NCI-H1436 treated with DMSO at 0.1 percent for 48 hours (cell line): ENCODE data around the gene SUFU.

Source experiments
- DNase-seq: peaks from one replicate; lab custom pipeline; 2025; lab: John Stamatoyannopoulos, UW

SUFU gene

DNA sequence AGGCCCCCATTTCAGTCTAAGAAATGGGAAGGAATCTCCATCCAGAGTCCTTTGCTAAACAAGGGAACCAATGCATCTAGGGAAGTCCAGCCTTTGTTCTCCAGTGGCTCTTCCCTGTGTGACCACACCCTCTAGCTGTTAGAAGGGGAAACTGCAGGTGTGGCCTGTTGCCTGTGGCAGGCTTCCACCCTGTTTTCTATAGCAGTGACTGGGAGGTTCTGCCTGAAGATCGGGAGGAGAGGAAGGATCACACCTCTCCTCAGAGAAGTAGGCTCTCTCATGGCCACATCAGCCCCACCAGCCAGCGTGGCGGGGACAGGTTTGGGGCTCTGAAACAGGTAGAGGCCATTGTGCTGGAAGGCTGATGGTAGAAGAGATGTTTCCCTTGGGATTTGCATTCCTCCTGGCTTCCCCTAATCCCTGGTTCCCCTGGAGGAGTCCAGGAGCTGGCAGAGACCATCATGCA, 92.8 kb downstream of the SUFU start:
- DNase-seq, result no peak

DNA sequence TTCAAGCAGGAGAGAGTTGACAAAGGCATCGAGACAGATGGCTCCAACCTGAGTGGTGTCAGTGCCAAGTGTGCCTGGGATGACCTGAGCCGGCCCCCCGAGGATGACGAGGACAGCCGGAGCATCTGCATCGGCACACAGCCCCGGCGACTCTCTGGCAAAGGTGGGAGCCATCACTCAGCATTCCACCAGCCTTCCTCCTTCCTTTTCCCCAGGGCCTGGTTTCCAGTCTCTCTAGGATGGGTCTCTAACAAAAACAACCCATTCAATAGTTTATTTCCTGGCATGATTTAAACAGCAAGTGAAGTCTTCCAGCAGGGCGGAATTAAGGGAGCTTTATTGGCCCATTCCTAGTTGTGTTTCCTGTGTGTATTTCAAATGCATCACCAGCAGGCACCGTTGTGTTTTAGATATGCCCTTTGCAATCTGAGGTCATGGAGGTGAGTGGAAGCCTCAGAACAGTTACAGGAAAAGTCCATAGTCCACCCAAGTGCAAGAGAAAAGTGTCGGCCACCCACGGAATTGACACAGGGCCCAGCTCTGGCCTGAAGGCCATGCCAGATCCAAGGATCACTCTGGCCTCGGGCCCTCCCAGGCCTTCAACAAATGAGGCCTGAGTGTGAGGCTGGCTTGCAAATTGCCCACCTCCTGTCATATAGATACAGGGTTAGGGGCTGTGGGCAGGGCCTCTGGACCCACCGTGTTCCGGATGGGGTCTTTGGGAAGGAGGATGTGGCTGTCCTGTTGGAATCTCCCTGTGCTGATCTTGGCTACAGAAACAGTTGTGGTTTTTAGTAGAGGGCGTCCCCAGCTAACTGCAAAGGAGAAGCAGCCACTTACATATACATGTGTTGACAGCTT, 93.6 kb downstream of the SUFU start:
- DNase-seq, result no peak

DNA sequence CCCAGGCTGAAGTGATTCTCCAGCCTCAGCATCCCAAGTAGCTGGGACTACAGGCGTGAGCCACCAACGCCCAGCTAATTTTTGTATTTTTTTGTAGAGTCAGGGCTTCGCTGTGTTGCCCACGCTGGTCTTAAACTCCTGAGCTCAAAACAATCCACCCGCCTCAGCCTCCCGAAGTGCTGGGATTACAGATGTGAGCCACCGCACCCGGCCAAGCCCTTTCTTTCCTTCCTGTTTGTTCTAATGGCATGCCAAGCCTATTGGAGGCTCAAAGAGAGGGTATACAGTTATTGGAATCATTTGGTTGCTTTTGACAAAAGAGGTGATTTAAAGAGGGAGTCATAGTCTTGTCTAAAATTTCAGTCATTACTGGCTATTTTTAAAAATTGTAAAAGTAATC, 94.5 kb downstream of the SUFU start:
- no peak for DNase-seq

DNA sequence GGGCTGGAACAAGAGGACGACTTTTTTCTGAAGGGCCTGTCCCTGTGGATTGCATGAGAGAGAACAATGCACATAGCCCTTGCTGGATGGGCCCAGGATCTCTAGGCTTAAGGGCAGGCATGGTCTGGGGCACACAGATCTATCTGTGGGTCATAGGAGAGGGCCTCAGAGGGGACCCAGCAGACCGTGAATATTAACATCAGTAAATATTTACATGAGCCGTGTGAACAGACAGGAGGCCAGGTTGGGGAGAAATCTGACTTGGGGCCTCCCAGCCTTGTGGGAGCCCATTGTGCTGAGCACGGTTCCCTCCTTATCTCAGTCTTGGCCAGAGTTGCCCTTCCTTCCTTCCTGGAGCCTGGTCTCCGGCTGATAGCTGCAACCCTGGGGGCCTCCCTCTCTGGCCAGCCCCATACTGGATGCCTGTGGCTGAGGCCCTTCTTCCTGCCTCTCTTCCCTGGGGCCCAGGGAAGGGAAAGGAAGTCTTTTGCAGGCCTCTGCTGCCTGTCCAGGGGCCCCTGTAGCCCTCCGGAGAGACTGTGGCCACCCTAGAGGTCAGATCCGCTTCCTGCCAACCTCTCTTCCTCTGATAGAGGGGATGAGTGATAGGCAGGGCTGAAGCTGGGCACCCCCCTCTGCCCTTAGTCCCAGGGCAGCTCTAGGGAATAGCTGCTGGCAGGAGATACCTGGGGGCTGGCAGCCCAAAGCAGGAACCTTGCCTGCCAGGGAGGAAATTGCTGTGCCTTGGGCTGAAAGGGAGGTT, 96.0 kb downstream of the SUFU start:
- DNase-seq, result no peak

DNA sequence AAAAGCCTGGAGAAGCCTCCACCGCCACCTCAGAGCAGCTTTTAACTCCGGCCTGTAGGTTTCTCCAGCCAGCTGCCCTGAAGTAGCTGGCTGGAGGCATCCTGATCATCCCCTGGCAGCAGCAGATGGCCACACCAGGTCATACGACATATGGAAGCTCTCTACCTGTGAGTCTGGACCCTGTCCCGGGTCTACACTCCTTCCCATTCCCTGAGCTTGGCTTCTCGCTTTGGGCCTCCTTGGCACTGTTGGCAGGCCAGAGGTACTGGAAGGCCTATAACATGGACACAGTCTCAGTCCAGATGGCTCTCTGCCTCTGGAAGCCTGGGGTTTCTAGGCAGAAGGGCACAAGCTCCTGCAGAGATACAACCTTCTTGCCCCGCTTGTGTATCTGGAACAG, 97.0 kb downstream of the SUFU start:
- no peak for DNase-seq

DNA sequence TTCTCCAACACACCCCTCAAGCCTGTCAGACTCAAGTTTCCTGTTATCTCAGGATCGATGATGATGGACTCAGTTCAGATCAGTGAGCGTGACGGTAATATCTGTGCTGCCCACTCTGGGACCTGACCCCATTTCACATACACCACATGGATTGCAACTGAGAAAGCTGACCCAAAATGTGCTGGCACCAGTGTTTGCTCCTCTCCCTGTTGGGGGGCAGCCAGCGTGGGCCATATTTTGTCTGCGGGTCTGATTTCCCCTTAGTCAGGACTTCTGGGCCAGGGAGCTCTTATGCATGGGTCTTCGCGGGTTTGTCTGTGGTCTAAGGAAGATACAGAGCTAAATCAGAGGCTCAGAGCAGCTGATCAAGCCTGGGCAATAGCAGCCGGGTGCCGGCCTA, 97.9 kb downstream of the SUFU start:
- no peak for DNase-seq

DNA sequence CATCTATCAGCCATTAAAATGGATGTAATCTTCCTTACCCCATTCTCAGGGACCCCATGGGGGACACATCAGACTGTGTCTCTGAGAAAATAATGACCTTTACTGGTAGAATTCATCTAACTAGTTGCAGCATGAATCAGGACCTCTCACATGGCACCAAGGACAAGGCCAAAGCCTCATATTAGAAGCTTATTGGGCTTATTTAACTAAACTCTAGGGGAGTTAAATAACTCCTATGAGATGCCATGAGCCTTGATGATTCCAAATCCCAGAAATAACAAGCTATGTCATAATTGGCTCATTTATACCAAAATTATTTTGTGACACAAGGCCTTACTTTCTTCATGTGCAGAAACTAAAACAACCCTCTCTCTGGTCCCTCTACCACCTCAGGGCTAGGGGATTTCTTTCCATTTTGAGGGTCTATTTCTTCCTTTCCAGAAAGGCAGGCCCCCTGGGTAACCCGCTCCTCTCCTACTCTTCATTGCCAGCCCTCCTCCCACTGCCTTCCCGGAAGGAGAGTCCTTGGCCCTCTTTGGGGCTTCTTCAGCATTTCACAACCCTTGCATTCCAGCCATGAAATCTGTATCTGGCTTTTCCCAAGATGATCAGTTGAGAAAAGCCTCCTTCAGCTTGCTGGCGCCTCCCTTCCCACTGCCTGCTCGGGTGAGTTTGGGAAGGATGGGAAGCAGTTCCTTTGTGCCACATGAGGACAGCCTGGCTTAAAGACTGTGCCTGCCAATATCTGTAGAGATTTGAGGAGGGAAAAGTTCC, 98.7 kb downstream of the SUFU start:
- DNase-seq, result no peak

DNA sequence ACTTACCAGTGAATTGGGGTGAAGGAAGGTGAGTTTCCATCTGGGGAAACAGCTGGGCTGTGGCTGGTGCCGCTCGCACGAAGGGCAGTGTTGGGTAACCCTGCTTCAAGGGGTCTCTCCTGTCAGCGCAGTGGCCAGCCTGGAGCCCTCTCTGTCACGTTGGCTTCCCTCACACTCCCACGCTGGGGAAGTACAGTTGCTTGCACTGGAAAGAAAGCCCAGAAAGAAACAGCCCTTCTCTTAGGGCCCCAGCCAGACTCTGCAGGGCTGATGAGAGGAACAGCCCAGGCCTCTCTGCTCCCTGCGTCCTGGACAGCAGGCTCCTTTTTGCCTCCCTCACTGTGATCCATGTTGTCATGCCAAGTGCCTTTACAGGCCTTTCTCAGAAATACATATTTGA, 100.2 kb downstream of the SUFU start:
- no peak for DNase-seq

DNA sequence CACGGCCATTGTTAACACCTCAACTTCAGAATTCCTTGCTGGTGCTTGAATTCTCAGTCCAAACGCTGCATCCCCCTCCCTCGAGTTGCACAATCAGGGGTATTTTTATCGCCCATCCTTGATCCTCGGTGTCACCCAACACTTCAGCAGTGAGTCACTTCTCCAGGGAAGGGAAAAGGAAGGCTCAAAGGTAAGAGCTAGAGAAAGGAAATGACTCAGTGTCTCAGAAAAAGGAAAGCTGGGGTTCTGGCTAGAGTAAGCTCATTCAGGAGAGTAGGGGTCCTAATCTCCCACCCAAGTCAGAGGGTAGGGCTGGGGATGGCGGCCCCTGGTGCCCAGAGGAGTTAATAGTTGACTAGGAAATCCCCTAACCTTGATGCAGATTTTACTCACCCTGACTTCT, 100.7 kb downstream of the SUFU start:
- no peak for DNase-seq

DNA sequence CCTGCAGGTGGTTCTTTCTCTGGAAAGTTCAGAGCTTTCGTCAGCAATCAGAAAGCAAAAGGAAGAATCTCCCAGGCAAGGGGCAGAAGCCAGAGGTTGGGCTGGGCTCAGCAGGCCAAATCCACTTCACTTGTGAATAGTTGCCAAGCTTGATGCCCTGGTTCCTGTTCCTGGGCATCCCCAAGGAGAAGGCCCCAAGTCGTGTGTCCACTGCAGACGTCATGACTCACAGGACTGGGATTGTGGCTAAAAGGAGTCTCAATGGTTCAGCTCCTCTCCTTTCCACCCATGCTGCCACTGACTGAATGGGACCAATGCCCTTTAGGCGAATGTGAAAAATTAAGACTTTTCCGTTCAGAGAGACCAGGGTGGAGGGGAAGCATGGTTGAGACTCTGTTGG, 101.9 kb downstream of the SUFU start:
- no peak for DNase-seq

DNA sequence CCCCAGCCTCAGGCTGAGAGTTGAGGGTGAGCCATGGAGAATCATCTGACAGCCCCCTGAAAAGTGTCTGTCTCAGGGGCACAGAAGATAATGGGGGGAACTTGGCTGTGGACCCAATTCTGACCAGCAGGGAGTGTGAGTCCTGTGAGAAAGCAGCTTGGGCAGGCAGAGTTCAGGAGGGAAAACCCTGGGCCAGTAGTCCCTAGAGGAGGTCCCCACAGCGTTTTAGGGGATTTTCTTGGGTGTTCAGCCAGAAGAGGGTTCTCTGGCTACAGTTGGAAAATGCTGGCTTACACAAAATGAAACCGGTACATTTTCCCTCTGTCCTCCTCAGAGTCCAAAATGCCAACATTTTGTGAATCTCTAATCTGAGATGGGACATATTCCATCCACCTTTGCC, 104.7 kb downstream of the SUFU start:
- DNase-seq, result no peak

DNA sequence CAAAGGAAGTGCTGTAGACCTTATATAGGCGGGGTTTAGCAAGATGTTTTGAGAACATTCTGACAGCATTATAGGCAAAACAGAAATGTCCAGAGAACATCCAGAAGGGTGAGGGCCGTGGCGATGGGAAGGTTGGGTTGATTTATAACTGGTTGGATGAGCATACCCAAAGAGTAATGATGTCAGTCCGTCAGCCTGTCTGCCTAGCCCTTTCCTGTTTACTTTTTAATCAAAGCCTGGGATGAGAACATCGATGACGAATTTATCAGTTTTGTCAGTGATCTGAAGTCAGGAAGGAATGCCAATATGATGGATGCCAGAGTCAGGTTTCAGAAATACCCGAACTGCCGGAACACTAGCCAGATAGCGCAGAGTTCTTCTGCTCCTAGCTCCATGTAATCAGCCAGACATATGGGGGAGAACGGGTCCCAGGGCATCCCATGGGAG, 106.7 kb downstream of the SUFU start:
- DNase-seq, result no peak

DNA sequence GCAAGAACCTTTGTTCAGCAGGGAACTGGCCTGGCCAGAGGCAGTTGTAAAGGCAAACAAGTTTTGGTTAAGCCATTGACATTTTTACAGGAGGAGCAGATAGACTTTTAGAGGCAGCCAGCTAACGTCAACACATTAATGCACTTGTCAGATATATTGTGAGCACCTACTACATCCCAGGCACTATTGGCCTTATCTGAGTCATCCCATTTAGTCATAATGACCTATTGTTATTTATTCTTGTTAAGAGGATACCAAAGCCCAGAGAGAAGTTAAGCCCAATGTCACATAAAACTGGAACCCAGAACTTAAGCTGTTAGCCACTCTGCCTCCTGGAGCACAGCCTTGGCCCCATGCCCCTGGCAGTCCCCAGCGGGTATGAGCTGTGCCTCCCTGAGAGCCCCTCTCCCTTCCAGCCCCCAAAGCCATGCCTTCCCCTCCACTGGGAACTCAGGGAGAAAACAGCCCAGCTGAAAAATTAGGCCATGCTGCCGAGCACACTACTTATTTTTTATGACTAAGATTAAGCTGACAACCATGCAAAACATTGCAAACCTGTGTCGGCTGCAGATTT, 107.8 kb downstream of the SUFU start:
- no peak for DNase-seq

DNA sequence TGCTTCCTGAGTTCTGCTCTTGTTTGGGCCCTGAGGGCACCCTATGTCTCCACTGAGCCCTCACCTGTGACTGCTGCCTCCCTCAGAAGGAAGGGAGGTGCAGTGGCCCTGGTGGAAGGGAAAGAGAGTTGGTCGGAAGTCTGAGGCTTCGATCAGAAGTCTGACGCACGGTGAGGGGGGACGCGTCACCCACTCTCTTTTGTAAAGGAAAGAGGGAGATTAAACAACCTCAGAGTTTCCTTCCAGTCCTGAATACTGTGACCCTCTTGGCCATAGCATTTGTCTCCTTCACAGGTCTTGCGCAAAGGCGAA, 109.1 kb downstream of the SUFU start:
- no peak for DNase-seq

DNA sequence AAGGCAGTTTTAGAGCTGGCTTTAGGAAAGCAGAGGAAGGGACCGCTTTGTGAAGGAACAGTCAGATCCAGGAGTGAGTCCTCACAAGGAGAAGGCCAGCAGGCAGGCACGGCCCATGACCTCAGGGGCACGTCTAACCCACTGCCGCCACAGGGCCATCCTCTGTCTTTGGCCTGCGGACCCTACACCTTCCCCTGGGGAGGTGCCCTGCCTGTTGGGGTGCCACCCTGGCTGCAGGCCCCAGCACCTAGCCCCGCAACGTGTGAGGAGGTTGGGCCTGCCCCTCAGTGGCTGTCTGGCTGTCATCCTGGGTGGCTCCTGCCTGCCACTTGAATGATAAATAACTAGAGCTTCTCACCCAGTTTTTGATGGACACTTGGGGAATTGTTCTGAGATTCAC, 109.5 kb downstream of the SUFU start:
- no peak for DNase-seq

DNA sequence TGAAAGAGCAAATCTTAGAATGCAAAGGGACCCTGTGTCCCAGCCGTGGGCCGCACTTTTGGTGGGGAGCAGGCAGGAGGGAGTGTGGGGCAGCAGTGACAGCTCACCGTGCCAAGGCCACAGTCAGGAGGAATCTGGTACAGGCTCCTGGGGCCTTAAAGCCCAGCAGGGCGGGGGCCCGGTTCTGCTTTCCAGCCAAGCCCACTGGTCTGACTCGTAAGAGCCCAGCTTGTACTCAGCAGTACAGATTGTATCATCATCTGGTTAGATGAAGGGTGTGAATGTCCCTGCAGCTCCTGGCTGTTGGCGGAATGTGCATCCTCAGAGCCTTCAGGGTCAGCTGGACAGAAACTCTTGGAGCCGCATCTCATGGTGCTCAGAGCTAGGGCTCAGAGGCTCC, 110.0 kb downstream of the SUFU start:
- DNase-seq, result no peak

DNA sequence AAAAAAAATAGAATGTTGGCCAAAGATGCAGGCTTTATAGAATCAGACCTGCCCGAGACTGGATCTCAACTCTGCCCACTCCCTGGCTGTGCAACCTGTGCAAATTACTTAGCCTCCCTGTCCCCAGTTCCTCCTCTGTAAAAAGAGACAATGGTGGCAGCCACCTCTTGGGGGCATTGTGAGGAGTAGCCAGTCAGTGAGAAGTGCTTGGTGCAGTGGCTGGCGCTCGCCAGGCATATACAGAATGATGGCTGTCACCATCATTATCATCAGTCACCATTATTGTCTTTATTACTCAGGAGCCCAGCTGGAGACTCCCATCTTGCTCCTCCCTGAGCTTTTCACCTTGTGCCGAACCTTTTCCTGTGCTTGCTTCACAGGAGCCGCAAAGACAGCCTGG, 111.1 kb downstream of the SUFU start:
- DNase-seq, result no peak

DNA sequence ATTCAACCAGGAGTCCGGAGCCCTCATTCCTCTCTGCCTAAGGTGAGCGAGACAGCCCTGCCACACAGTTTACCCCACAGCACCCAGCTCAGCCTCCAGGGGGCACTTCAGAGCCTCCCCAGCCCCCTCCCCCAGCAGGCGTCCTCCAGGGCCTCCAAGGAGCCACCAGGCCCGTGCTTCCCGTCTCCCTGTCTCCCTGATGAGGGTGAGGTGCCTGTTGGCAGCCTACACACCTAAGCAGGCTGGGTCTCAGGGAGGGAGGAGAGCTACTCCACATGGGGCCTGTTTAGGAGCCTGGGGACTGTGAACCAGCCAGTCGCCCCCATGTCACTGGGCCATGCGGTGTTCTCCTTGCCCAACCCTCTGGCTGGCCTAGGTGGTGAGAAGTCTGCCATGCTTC, 111.6 kb downstream of the SUFU start:
- no peak for DNase-seq

DNA sequence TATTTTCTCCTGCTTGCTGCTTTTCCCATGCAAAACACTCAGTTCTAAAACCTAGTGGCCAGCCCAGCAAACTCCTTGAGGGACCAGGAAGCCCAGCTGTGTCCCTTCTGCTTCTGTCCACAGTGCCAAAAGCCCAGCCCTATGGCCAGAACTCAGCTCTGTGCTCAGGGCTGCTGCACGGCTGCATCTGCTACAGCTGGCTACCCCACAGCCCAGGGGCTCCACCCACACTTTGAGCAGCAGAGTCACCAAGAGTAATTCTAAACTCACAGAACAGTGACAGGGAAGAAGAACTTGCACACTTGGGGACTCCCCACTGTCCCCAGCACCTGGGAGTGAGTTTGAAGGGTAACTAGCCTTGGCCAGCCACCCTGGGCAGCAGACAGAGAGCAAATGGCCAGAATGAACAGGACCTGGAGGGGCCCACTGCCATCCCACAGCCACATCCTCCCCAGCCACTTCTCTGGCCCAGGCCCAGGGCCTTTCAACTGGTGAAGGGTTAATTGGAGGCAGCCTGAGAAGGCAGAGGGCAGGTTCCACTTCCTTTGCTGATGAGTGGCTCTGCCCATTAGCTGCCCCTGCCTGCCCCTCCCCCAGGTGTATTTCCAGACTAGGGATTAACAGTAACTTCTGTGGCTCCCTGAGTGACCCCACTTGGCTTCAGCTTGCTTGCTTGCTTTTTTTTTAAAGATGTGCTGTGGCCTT, 112.4 kb downstream of the SUFU start:
- no peak for DNase-seq

DNA sequence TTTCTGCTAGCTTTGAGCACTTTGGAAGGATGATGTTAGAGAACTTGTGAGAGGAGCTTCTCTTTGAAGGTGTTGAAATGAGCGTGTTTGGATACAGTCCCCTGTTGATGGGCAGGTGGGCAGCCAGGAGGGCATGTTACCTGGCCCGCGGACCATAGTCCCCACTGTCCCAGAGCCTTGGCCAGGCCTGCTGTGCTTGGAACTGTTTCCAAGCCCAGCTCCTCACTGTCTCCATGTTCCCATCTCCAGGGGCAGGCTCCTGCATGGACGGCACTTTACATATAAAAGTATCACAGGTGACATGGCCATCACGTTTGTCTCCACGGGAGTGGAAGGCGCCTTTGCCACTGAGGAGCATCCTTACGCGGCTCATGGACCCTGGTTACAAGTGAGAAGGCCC, 113.3 kb downstream of the SUFU start:
- DNase-seq, result no peak

DNA sequence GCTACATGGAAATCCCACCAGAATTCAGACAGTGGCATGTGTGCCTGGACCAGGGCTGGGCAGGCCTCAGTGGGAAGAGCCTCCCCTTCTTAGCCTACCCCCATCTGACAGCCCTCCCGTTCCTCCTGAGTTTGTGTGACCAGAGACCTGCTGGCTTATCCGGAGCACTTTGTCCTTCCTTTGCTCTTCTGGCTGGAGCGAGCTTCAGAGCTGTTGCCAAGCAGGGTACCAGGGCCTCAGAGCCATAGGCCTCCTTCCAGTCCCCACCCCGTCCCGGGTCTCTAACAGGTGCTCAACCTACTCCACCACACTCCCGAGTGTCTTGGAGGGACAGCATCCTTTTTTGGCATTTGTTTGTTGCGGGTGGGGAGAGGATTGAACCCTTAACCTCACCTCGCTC, 114.0 kb downstream of the SUFU start:
- DNase-seq, result no peak
